ENCODE data around the gene EPO.
"Not testable (repeated sequence)": the region's sequence is repeated elsewhere in the genome, so short reads cannot be mapped to it uniquely, and the experiment has no call there.

EPO gene

GRCh38 chr7:100683659-100684533 is 36.4 kb upstream of the EPO start:
- no peak for DNase-seq

- DNase-seq: no peak
These were observed 35.7 kb upstream of the EPO start for GRCh38 chr7:100684534-100685042.

DNA sequence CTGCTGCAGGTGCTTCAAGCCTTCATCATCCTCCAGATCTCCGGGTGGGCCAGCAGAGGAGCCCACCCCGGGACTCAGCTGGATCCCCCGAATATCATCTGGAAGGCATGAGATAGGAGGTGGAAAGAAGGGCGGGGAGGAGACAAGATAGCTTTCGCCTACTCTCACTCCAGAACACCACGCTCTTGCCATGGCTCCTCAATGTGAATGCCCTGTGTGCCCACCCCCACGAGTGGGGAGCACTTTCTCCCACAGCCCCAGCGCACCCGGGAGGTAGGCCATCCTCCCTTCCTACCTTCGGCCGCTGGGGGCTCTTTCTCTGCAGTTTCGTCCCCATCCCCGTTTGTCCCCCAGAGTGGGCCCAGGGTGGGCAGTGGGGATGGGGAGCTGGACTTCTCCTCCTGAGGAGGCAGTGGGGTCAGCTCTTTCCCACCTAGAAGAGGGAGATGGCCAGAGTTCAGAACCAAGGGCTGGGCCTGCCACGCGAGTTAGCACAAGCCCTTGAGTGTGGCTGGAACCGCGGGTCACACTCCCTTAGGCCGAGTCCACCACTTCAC is 35.1 kb upstream of the EPO start:
- no peak for DNase-seq

DNA sequence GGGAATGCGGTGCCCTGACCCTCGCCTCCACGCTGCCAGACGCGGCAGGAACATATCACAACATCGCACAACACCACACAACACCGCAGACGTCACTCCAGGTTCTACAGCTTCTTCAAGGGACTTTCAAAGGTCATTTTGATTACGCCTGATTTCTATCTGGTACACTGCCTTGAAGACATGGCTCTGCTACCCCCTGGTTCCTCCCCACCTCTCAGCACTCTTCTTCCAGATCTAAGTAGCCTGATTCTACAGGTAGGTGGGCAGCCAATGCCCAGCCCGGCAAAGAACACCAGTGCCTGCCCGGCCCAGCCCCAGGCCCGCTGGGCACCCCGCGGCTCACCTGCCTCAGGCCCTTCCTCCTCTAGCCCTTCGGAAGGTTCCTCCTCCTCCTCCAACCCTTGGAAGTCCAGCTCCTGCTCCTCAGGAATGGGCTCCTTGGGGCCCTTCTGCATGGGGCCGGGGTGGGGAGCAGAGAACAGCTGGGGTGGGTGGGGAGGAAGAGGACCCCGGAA is 34.6 kb upstream of the EPO start:
- DNase-seq: no peak

GRCh38 chr7:100686201-100686821 is 34.0 kb upstream of the EPO start:
- DNase-seq: no peak

GRCh38 chr7:100686822-100687211 is 33.5 kb upstream of the EPO start:
- DNase-seq: no peak

- DNase-seq: no peak
These were observed 33.0 kb upstream of the EPO start for GRCh38 chr7:100687261-100687660.

DNA sequence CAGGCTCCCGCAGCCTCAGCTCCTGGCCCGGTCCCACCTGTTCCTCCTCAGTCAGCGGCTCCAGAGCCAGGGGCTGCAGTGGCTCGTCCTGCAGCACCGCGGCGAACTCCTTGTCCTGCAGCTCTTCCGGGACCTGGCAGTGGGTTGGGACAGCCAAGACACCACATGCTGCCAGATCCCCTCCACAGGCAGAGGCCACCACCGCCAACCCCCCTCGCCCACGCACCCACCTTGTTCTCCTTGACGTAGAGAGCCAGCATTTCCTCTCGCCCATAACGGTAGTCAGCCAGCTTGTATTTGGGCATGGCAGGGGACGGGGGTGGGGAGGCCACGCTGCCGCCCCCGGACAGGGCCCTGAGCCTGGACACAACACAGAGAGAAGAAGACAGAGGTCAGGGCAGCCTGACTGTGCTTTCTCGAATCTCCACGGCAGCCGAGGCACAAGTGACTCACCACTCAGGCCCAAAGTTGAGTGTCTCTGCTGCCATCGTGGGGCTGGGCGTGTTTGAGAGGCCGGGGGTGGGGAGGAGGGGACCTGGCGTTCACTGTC is 32.4 kb upstream of the EPO start:
- DNase-seq: no peak

GRCh38 chr7:100688326-100688860 is 31.9 kb upstream of the EPO start:
- no peak for DNase-seq

DNA sequence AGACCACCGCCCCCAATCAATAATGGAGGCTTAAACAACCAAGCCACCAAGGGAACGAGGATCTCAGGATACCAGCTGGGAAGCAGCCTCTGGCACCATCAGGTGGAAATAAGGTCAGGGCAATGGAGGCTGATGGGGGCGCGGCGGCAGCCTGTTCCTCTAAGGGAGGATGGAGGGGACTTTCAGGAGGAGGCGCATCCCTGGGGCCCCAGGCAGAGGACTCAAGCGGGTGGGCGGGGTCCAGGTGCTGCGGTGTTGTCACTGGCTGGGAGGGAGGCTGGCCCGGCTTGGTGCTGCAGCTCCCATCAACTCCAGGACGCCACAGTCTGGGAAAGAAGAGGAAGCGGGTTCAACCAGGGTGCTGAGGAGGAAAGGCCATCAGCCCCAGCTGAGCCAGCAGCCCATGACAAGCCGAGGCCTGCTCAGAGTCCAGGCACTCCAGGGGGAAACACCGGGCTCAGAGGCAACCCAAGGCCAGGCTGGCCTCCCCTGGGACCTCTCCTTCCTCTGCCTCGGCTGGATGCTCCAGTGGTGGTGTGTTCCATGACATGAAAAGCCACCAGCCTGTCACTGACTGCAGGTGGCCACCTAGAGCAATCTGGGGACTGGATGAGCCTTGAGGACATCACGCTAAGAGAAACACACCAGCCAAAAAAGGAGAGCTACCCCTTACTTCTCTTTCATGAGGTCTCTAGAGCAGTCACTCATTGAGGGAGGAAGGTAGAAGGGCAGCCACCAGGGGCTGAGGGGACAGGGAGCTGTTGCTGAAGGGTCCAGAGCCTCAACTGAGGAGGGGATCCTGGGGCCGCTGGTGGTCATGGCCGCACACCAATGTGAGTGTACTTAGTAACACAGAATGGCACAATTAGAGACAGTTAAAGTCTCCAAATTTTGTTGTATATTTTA is 30.8 kb upstream of the EPO start:
- no peak for DNase-seq

DNA sequence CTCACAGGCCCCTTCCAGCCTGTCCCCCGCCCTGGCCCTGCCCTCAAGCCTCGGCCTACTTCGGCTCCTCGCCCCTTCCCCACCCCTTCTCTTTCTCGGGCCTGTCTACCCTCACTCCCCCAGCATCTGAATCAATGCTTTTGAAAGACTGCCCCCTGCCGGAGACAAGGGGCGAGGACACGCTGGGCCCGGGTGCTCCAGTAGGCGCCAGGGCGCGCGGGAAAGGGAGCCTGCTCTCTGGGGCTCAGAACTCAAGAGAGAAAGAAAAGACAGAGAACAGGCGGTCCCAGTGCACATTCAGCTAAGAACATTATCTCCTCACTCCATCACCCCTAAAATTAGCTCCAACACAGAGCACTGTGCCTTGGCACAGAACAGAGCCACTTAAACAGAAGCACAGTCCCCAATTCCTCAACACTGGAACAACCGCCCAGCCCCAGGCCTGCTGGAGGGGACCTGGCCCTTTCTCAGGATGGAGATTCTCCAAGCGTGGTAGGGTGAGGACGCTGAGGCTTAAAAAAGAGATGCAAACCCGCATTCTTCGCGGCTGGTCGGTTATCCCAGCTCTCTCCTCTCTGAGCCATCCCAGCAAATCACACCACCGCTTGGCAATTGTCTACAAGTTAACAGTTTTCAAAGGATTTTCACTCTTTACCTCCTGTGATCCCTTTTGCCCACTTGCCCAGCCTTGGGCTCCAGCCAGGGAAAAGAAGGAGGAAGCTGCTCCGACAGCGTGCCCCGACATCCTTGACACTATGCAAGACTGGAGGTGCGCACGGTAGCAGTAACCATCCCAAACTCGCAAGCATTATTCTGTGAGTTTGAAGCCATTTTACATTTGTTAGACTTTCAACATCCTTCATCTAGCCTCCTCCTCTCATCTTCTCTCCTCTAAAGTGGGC is 28.3 kb upstream of the EPO start:
- DNase-seq: peak; percentile 70

- DNase-seq: no peak
These were observed 27.7 kb upstream of the EPO start for GRCh38 chr7:100692578-100692961.

DNA sequence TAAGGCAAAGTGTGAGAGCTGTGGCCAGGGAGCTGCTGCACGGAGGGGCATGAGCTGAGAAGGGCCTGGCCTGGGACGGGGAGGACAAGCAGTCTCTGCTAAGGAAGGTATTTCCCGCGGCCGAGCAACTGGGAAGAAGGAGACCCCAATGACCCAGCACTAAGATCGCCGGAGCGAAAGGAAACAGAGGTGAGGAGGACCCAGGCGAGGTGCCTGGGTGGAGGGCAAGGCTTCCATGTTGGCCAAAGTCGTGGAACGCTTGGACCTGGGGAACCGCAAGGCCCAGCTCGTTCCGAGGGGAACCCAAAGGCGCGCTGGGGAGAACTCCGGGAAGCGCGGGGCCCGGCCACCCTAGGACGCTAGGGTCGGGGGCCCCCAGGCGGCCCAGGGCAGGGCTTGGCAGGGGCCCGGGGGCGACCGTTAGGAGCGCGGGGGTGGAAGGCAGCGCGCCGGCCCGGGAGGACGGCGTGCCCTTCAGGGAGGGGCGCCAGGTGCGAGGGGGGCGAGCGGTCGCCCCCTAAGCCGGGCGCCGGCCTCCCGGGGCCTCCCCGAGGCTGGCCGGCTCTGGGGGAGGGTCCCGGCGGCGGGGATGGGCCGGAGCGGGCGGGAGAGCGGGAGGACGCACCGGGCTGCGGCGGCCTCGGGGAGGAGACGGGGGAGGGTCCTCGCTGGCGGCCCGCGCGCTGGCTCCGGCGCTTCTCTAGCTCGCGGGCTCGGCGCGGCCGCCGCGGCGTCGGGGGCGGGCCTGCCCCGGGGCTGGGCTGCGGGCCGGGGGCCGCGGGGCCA is 26.8 kb upstream of the EPO start:
- DNase-seq: no peak

DNA sequence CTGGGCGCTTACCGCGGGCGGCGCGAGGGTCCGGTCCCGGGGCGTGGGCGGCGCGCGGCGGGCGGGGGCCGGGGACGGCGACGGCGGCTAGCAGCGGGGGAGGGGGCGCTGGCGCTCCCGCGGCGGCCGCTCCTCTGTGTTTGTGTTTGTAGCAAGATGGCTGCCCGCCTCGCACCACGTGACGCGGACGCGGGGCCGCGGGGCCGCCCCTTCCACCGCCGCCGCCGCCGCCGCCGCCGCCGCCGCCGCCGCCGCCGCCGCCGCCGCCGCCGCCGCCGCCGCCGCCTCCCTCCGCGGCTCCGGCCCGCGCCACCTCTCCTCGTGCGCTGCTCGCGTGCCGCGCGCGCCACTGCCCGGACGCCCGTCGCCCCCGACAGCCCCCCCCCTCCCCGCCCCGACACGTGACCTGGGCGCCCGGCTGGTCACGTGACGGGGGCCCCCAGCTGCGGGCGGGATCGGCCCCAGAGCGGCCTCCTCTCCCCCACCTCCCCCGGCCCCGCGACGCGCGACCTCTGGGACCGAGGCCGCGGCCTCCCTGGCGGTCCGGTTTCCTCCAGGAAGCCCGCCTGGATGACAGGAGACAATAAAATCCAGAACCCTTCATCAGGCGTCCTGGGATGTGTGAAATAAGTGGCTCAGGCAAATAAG is 26.0 kb upstream of the EPO start, which contains the start of gene GIGYF1:
Gene GIGYF1 (minus strand): TSS at position 153 of the 648 bp plus-strand sequence. CDS start 6,012 bp downstream, outside the sequence.
- DNase-seq: peak; percentile 60

DNA sequence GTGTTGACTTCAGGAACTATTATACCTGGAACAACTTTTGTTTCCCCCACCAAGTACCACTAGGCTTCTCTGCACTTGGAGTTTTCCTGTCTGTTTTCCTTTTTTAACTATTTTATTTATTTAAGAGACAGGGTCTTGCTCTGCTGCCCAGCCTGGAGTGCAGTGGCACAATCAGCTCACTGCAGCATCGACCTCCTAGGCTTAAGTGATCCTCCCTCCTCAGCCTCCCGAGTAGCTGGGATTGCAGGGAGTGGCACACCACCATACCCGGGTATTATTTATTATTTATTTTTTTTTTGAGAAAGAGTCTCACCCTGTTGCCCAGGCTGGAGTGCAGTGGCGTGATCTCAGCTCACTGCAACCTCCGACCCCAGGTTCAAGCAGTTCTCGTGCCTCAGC is 24.1 kb upstream of the EPO start:
- DNase-seq: no peak

DNA sequence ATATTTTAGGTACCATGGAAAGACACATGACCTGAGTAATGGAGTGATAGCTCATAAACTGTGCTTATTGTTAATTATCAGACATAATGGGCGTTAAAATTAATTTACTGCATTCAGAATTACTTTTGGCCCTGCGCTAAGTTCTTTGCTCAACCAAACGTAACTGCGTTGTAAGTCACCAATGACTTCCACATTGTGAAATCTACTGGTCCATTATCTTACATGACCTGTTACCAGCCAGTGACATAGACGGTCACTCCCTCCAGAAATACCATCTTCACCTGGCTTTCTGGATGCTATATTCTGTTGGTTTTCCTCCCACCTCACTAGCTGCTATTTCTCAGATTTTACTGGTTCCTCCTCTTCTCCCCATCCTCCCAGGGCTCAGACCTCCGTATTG is 21.2 kb upstream of the EPO start:
- DNase-seq: no peak

- DNase-seq: not testable (repeated sequence)
These were observed 19.2 kb upstream of the EPO start for GRCh38 chr7:100701089-100701488.

DNA sequence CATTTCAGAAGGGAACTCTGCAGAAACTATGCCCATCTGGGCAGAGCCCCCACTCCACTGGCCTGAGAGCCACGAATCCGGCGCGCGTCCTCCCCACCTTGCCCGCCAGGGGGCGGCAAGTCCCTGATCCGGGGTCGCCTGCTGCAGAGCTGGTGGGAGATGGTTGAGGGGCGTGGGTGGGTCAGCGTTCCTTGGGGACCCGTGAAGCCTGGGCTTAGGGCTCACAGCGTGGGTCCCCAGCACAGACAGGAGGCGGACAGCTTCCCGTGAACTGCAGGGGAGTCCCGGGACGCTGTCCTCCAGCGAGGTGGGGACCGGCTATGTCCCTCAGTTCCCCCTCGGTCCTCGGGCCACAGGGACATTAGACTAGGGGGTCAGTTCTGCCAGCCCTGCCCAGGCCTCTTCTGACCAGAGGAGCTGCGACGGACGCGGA is 14.9 kb upstream of the EPO start:
- DNase-seq: peak; percentile 69

Data from EL (cell line).